GM20431 (cell line): ENCODE measurements around the gene HES2.
"Not testable (repeated sequence)": the region's sequence is repeated elsewhere in the genome, so short reads cannot be mapped to it uniquely, and the experiment has no call there.

ENCODE experiments used
- in situ Hi-C: fragments of 300-500 bp; cut with MseI, MboI; formaldehyde crosslinking; loops from one replicate; pipeline ENCODE4 v1.15.0; 2020; ENCODE audit warnings: low sequenced_read_pairs; ENCODE audit not compliant: unreplicated experiment

The HES2 gene

DNA sequence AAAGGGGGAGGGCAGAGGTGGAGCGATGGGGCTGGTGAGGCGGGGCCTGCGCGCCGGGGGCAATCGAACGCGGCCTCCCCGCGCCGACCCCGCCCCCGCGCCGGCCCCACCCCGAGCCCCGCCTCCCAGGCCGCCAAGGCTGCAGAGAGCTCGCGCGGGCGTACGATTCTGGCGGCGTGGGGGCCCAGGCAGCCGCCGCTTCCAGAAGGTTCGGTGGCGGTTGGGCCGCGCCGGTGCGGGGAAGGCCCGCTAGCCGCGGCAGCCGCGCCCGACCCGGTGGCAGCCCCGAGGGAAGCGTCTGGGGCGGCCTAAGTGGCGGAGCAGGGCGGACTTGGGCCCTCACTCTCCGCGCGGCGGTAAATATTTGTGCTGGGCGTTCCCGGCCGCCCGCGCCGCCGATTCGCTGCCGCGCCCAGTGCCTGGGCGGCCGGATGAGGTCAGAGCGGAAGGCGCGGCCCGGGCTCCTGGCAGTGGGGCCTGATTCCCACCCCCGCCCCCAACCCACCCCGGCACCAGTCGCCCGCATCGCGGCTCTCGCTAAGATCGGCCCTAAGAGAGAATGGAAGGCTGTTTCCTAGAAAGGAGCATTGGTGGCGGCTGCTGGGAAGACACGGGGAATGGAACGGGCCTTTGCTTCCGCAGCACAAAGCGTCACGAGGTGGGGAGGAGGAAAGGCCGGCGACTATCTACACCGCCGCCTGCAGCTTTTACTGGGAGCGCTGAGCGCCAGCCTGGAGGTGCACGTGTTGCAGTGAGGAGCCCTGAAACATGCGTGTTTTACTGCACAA is 26.1 kb downstream of the HES2 start, which contains the start of gene ACOT7:
TSS of gene ACOT7 (minus strand) at position 368 of the 788 bp plus-strand sequence. CDS start 368 bp downstream, outside the sequence.
- in situ Hi-C loops, result no loop called here

DNA sequence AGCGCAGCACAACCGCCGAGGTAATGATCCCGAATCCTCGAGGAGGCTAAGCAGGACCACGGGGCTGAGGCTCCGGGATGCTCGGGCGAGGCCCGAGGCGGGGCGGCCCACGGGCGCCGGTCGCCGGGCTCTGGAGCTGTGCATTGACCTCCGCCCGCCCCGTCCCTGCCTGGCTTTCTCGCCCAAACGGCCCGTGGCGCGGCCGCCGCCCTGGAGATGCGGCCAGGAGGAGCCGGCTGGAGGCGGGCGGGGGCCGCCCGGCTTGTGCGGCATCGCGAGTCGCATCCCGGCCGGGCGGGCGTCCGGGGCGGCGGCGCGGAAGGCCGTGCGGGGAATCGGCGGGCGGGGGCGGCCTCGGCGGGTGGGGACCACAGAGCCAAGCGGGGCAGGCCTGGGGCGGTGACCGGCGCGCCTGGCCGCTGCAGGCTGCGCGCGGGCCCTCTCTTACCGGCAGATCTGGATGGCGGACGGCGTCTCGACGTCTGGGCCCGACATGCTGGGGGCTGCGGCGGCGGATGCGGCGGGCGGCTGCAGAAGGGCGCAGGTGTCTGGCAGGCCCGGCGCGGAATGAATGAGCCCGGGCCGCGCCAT is 26.8 kb downstream of the HES2 start:
- in situ Hi-C loops, result no loop called here

DNA sequence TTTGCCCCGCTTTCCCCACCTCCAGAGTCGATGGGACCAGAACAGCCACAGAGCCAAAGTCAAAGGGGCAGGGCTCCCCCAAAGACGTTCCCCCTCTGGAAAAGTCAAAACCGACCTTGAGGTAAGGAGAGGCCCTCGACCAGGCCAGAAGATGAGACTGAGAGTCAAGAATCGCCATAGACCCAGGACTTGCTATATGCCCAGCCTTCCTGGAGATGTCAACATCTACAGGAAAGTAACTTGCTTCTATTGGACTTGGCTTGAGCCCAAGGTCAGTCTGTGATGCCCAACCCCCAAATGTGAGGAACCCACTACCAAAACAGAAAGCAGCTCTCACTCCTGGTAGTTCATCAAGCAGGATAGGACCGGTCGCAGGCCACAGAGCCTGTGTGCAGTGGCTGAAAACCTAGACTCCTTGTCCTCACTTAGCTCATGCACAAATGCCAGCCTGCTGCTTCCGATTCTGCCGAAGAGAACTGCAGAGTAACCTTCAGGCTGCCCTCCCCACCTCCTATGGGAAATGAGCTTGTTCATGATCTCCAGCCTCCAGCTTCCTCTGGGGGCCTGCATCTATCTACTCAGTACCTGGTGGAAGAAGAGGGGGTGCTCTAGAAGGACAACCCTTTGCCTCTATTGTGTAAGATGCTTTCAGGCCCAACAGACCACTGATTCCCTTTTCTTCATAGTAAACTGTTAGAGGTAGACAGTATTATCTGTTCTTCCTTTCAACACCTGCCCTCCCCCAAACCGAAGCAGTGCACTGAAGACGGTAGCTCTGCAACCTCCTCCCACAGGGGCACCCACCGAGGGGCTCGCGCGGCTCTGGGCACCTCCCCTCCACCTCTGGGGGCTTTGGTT is 27.5 kb downstream of the HES2 start:
- in situ Hi-C loops, result no loop called here

DNA sequence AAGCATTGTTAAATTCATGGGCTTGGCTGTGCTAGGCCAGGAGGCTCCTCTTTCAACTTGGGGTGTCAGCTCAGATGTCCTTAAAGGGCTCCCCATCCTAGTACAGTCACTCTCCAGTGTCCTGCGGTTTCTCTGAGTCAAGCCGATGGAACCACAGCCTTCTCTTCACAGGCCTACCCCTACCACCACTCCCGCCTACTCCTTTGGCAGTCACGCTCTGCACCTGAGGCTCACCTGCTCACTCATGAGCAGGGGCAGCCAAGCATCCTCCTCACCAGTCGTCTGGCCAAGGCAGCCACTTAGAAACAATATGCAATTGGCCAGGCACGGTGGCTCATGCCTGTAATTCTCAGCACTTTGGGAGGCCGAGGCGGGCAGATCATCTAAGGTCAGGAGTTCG is 29.7 kb downstream of the HES2 start:
- in situ Hi-C loops, result no loop called here

DNA sequence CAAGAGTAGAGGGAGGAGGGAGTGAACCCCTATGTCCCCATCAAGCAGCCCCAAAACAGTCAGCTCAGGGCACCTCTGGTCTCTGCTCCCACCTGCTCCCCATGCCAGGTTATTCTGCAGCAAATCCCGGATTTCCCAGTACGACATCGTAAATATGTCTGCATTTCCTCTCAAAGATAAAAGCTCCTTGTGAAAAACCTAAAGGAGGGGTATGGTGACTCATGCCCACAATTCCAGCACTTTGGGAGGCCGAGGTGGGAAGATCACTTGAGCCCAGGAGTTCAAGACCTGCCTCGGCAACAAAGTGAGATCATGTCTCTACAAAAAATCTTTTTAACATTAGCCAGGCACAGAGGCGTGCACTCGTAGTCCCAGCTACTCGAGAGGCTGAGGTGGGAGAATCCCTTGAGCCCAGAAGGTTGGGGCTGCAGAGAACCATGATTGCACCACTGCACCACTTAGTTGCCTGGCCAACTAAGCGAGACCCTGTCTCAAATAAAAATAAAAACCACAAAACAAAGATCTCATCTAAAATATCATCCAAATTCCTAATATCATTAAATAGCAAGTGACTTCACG is 33.3 kb downstream of the HES2 start:
- in situ Hi-C loops, result no loop called here

DNA sequence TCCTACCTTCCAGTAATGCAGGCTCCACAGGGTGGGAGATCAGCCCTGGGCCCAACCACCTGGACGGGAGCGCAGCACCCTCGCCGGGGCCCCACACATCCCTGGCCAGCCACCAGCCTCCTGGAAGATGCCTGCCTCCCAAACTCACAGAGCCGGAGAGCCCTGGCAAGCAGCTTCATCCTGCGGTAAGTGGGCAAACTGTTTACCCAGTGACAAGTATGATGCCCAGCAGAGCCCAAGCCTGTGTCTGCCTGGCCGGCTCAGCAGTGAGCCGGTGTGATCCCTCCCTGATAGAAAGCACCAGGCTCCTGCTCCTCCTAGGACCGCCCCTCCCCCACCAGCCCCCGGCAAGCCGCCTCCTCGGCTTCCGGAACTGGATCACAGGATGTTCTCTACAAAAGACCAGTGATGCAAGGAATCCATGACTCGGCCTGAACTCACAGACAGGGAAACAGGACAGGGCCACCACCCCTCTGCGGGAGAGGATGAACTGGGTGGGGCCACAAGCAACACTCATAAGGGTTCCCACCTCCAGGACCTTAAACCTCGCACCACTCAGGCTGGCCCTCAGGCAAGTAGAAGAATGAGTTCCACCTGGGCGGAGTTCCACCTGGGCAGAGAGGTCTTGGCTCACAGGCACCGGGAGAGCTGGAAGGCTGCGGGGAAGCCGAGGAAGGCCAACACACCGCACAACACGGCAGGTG is 34.1 kb downstream of the HES2 start:
- in situ Hi-C loops, result no loop called here

DNA sequence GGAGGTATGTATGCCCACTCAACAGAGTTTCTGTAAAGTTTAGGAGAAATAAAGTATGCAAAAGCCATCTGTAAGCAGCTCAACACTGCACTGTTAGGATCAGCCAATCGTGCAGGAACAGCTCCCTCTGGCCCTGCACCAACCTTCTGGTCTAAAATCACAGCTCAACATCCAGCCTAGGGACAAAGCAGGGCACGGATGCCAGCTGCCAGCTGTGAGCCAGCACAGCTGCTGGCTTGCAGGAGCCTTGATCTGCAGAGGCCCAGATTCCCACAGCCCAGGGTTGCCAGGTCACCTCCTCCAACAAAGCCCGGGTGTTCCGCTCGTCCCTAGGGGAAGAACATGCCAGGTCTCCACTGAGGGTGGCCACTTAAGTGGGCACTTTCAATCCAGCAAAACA is 34.8 kb downstream of the HES2 start:
- in situ Hi-C loops, result no loop called here

DNA sequence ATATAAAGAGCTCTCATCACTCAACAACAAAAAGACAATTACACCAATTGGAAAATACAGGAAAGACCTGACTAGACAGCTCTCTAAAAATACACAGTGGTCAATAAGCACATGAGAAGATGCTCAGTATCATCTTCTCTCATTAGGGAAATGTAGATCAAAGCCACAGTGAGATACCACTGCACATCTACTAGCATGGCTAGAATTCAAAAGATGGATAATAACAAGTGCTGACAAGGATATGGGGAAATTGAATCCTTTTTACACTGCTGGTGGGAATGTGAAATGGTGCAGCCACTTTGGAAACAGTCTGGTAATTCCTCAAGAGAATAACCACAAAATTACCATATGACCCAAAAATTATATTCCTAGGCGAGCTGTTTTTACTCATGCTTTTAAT is 35.6 kb downstream of the HES2 start:
- in situ Hi-C loops, result no loop called here

DNA sequence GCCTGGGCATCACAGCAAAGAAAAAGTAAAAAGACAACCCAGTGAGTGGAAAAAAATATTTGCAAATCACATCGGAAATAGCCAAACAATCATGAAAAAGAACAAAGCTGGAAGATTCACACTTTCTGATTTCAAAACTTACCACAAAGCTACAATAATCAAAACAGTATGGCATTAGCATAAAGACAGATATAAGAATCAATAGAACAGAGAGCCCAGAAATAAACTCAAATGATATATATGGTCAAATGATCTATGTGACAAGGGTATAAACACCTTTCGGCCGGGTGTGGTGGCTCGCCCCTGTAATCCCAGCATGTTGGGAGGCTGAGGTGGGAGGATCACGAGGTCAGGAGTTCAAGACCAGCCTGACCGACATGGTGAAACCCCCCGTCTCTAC is 39.7 kb downstream of the HES2 start:
- in situ Hi-C loops, result no loop called here

DNA sequence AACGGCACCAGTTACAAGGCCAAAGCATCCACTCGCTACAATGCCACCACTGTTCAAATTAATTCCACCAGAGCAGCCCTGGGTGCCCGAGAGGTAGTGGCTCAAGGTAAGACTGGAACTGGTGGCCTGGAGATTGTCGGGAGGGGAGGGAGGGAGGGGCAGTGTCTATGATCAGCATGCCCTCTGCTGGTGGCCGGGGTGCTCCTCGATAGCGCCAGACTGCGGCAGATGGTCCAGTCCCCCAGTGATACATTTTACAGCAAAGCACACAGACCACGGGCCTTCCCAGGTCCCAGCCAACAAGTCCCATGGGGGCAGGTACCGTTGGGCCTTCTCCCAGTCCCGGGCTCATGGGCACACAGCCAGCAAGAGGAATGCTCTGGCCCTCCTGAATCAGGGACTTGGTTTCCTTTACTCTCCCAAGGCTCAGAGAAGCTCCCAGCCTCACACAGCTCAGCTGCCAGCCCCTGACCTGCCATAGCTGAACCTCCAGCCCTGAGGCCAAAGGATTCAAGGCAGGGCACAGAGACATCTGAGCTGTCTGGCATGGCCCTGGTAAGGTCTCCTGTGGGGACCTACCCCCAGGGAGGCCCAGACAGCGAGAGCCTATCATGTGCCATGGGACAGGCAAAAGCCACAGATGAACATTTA is 41.5 kb downstream of the HES2 start:
- in situ Hi-C loops, result no loop called here

DNA sequence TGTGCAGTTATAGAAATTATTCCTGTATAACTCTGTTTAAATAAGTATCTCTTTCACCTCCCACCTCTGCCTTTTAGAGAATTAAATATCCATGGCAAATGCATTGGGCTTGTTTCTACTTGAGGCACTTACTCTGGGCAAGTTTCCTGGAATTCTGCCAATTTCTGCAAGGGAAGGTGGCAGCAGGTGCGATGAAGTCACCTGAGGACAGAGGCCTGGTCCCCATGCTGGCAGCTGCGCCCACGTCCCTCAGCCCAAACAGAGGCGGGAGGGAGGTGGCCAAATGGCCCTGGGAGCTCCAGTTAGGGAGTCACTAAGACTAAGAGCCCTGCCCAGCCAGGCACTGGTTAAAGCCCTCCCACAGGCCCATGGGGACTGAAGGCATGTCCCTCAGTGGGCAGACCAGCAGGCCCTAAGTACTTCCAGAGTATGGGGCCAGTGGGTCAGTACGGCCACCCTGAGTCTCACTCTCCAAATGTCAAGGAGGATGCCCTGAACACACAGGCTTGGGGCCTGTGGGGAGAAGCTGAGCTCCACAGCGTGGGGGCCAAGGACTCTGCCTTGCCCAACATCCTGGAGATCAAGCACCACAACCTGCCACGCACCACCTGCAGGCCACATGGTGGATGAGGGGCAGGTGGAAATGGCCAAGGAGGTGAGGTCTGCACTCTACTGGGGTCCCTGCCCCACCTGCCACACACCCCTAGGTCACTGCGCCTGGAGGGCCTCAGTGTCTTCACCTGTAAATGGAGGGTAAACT is 45.6 kb downstream of the HES2 start:
- in situ Hi-C loops, result no loop called here

DNA sequence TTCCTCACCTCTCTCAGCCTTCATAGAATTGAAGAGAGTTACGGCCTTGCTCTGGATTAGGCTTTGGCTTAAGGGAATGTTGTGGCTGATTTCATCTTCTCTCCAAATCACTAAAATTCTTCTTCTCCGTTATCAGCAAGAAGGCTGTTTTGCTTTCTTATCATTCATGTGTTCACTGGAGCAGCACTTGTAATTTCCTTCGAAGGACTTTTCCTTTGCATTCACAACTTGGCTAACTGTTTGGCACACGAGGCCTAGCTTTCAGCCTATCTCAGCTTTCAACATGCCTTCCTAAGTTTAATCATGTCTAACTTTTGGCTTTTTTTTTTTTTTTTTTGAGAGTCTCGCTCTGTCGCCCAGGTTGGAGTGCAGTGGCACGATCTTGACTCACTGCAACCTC is 47.5 kb downstream of the HES2 start:
- in situ Hi-C loops, result not testable (repeated sequence)

DNA sequence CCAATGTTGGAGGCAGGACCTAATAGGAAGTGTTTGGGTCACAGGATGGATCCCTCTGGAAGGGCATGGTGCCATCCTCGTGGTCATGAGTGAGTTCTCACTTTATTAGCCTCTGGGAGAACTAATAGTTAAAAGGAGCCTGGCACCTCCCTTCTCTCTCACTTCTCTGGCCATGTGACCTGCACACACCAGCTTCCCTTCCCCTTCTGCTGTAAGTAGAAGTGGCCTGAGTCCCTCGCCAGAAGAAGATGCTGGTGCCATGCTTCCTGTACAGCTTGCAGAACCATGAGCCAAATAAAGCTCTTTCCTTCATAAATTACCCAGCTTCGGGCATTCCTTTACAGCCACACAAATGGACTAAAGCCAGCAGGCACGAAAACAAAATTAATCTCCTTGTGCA is 49.7 kb downstream of the HES2 start:
- in situ Hi-C loops, result no loop called here

DNA sequence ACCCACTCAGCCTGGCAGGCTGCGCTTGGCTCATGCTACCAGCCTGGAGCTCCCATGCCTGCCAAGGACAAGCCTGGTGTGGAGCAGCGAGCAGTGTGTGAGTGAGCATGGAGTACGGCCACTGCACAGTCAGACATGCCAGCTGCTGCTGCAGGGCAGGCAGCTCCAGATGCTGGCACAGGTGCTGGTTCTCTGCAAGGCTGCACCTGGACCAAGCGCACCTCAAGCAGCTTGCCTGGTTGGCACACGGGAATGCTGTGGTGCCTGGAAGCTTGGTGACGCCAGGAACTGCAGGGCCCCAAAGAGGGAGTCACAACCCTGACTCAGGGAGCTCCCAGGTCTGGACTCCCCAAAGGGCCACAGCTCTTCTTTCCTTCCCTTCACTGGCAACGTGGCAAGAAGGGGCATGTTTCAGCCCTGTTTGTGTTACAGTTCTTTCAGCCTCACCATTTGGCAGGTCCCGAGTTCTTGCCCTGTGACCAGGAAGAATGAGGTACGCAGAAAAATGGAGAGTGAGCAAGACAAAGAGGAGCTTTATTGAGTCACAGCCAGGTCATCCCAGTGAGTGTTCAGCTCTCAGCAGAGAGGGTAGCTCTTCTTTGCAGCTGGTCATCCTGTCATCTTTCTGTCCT is 52.2 kb downstream of the HES2 start:
- in situ Hi-C loops, result no loop called here

DNA sequence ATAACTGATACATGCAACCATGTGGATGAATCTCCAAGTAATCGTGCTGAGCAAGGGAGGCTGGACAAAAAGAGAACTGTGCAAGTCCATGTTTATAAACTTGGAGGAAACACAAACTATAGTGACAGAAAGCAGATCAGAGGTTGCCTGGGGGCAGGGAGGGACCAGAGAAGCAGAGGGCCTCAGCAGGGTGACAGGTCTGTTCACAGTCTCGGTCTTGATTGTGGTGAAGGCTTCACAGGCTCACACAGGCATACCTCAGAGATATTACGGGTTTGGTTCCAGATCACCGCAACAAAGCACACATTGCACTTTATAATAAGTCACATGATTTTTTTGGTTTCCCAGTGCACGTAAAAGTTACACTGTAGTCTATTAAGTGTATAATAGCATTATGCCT is 54.7 kb downstream of the HES2 start:
- in situ Hi-C loops, result no loop called here

DNA sequence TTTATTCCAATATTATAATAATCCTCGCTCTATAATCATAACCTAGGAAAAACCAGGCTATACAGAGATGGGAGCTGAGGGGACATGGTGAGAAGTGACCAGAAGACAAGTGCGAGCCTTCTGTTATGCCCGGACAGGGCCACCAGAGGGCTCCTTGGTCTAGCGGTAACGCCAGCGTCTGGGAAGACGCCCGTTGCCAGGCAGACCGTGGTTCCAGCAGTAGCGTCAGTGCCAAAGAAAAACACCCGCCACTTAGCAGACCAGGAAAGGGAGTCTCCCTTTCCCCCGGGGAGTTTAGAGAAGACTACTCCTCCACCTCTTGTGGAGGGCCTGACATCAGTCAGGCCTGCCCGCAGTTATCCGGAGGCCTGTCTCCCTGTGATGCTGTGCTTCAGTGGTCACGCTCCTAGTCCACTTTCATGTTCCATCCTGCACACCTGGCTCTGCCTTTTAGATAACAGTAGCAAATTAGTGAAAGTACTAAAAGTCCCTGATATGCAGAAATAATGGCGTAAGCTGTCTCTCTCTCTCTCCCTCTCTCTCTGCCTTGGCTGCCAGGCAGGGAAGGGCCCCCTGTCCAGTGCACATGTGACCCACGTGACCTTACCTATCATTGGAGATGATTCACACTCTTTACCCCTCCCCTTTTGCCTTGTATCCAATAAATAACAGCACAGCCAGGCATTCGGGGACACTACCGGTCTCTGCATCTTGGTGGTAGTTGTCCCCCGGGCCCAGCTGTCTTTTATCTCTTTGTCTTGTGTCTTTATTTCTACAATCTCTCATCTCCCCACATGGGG is 56.4 kb downstream of the HES2 start:
- in situ Hi-C loops, result not testable (repeated sequence)
